Renal pelvis (tissue), 12 donors: ENCODE measurements around the gene YBX2. TPM values are rescaled to one million over a fixed set of nuclear protein-coding genes. Genes with fewer than 3 reads are reported as not detected.
"Not testable (repeated sequence)": the region's sequence is repeated elsewhere in the genome, so short reads cannot be mapped to it uniquely, and the experiment has no call there.

Experiments
- DNase-seq: peaks from one replicate; pipeline ENCODE4 v3.0.0-alpha.2; 2013
- long read RNA-seq, 16 experiments: transcript quantifications; one replicate each; lab custom pipeline, GENCODE V29; 2026
- polyA plus RNA-seq, 3 donors: library from polyadenylated mRNA; unstranded; fragments of 120-200 nt; gene quantifications; one replicate each; pipeline ENCODE4 v1.2.1, GENCODE V29; 2013; ENCODE audit not compliant: insufficient read length in 3 of 3

YBX2 gene
- 1 to 10 TPM; 4.0 to 4.7 (median 4.2) TPM for polyA plus RNA-seq
- long read RNA-seq, donor 1, partial matches to known transcripts: 0 of 1 reads
- long read RNA-seq, donor 1, other reads (novel, unspliced or antisense): 0 of 1 reads
- long read RNA-seq, donor 2, full-length matches to known transcripts: 1 of 1 reads
- long read RNA-seq, donor 2, partial matches to known transcripts: 0 of 1 reads
- long read RNA-seq, donor 2, other reads (novel, unspliced or antisense): 0 of 1 reads
- long read RNA-seq, donor 3: 0 reads
- long read RNA-seq, donor 4: 0 reads
- long read RNA-seq, donor 5: 0 reads
- long read RNA-seq, donor 6: 0 reads
- long read RNA-seq, donor 7, partial matches to known transcripts: 0 of 1 reads
- long read RNA-seq, donor 7, other reads (novel, unspliced or antisense): 0 of 1 reads
- long read RNA-seq, donor 8: 0 reads
- long read RNA-seq, donor 9: 0 reads
- long read RNA-seq, donor 10, full-length matches to known transcripts: 2 of 277 reads
- long read RNA-seq, donor 10, partial matches to known transcripts: 81 of 277 reads
- long read RNA-seq, donor 10, other reads (novel, unspliced or antisense): 194 of 277 reads
- long read RNA-seq, donor 11: 0 reads
- long read RNA-seq, donor 12, partial matches to known transcripts: 0 of 2 reads
- long read RNA-seq, donor 12, other reads (novel, unspliced or antisense): 0 of 2 reads
- long read RNA-seq, donor 13, partial matches to known transcripts: 156 of 247 reads
- long read RNA-seq, donor 13, other reads (novel, unspliced or antisense): 90 of 247 reads
- long read RNA-seq, donor 14: 0 reads
- long read RNA-seq, donor 15: 0 reads
- long read RNA-seq, donor 16, full-length matches to known transcripts: 2 of 2 reads
- long read RNA-seq, donor 16, partial matches to known transcripts: 0 of 2 reads
- long read RNA-seq, donor 16, other reads (novel, unspliced or antisense): 0 of 2 reads

DNA sequence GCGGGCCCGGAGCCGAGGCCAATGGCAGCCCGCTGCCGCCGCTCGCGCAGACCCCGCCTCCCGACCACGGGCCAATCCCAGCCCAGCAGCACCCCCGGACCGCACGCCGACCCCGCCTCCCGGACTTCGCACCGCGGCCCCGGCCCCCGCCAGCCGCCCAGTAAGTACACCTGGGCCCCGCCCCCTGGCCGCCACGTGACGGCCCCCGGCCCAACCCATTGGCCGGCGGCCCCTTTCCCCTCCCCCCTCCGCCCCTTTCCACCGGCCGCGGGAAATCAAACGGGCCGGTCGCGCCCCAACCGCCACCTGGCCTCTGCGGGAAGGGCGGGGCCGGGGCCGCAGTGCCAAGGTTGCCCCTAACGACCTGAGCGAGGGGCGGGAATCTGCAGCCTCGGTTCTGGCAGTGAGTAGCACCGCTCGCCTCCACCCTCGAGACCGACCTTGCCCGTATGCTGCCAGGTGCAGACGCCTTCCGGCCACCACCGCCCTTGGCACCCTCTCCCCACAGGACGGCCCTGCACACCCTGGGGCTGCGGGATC lies at the start of gene YBX2:
YBX2 (minus strand) TSS at position 26 of the 540 bp plus-strand sequence. CDS start 139 bp downstream, outside the sequence.
- no peak for DNase-seq

DNA sequence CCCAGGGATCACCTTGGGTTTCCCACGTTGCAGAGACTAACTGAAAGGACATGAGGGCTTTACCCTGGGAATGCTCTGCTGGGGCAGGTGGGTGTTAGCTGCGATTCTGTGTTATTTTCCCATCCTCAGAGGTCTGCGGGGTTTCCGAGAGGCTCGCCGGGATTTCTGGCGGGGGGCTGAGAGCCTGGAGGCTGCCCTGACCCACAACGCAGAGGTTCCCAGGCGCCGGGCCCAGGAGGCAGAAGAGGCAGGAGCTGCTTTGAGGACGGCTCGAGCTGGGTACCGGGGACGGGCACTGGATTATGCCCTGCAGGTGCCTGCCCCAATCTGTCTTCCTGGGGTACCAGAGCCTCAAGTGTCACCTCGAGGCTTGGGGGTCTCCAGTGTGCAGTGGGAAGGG lies 48.8 kb upstream of the YBX2 start:
- no peak for DNase-seq

DNA sequence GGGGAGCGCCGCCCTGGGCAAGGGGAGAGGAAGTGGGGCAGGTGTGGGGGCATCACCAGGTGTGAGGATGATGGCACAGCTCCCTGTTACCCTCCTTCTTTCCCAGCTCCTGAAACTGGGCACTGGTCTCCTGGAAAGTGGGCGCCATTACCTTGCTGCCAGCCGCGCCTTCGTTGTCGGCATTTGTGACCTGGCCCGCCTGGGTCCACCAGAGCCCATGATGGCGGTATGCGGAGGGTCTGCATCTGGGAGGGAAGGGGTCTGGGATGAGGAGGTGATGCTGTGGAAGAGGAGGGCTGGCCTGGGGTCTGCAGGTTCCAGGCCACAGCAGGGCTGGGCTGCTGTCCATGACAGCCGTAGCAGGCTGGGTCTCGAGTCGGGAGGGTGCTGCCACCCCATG lies 47.4 kb upstream of the YBX2 start:
- no peak for DNase-seq

DNA sequence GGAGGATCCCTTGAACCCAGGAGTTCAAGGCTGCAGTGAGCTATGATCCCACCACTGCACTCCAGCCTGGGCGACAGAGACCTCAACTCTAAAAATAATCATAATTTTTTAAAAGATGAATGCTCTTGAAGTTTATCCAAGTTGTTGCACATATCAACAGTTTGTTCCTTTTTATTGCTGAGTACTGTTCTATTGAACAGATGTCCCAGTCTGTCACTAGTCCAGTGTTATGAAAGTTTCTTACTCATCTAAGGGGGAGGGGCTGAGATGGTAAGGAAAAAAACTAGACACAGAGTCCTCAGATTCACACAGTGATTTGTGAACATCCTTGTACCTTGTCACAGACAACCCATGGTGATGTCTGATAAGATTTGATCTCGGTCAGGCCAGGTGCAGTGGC lies 45.7 kb upstream of the YBX2 start:
- no peak for DNase-seq

DNA sequence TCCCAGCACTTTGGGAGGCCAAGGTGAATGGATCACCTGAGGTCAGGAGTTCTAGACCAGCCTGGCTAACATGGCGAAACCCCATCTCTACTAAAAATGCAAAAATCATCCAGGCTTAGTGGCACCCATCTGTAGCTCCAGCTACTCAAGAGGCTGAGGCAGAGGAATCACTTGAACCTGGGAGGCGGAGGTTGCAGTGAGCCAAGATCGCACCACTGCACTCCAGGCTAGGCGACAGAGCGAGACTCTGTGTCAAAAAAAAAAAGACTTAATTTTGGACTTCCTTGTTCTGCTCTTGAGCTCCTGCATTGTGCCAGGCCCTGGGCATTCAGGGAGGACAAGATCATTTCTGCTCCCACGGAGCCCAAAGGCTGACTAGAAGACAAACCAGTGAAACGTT lies 43.2 kb upstream of the YBX2 start:
- DNase-seq: not testable (repeated sequence)

DNA sequence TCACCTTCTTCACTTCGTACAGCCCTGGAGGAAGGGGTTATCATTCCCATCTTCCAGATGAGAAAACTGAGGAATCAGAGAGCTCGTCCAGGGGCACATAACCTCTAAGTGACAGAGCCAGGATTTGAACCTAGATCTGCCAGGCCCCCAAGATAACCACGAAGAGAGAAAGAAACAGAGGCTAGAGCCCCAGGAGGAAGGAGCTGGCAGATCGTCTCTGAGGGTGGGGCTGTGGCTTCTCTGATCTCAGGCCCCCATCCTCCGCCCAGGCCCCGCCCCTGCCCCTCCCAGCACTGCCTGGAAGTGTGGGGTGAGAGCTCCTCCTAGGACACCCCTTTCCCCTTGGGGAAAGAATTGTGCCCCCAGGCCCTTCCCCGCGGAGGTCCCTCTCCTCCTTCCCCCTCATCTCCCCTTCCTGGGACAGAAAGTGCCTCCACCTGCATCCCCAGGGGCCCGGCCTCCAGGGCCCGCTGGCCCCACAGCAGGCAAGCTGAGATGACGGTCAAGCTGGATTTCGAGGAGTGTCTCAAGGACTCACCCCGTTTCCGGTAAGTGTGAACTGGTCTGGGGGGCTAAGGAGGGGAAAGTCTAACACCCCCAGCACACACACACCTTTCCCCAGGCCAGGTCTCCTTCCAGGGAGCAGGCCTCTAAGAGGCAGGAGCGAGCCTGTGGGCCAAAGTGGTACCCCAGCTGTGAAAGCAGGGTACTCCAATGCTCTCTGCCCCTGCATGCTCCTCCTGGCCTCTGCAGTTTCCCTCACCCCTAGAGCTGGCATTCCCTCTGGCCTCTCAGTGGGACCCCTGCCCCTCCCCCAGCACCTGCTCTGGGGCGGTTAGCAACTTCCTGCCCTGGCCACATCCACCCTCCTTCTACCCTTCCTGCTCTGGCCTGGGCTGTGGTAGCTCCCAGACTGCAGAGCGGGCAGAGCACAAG lies 42.1 kb upstream of the YBX2 start, which contains the start of gene ACAP1:
ACAP1 (plus strand) TSS at position 290 of the 936 bp plus-strand sequence; CDS start at position 496, 206 bp downstream.
- DNase-seq: no peak

DNA sequence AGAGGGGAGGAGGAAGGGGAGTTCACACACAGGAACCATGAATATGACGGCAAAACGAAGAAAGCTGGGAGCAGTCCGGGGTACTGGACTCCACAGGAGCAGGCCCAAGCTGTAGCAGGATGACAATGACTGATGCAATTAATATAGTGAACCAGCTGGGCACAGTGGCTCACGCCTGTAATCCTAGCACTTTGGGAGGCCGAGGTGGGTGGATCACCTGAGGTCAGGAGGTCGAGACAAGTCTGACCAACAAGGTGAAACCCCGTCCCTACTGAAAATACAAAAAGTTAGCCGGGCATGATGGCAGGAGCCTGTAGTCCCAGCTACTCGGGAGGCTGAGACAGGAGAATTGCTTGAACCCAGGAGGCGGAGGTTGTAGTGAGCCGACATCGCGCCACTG lies 41.3 kb upstream of the YBX2 start:
- not testable (repeated sequence) for DNase-seq

DNA sequence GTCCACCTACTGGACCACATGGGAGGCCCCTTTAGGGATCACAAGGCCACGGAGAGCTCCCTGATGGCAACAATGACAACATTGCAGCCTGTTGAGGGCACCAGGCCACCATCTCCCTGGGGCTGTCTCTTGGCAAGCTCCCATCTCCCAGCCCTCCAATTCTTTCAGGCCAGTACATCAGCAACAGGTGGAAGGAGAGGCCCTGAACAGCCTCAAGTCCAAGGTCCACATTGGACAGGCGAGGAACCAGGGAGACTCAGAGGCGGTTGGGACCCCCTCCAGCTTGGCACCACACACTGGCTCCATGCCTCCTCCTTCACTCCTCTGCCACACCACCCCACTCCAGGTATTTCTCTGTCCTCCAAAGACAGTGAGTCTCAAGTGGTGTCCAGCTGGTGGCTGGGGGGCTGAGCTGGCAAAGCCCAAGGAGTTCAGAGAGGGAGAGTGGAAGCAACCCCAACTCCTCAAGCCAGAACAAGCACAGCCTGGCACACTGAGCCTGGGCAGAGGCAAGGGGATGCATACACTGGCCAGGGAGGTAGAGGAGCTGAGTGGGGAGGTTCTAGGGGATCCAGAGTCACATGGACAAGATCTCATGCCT lies 40.6 kb upstream of the YBX2 start:
- no peak for DNase-seq

DNA sequence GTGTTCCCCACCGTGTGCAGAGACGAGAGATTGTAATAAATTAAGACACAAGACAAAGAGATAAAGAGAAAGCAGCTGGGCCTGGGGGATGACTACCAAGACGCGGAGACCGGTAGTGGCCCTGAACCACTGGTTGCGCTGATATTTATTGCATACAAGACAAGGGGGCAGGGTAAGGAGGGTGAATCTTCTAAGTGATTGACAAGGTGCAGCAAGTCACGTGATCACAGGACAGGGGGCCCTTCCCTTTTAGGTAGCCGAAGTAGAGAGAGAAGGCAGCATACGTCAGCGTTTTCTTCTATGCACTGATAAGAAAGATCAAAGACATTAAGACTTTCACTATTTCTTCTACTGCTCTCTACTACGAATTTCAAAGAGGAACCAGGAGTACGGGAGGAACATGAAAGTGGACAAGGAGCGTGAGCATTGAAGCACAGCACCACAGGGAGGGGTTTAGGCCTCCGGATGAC lies 38.2 kb upstream of the YBX2 start:
- not testable (repeated sequence) for DNase-seq

DNA sequence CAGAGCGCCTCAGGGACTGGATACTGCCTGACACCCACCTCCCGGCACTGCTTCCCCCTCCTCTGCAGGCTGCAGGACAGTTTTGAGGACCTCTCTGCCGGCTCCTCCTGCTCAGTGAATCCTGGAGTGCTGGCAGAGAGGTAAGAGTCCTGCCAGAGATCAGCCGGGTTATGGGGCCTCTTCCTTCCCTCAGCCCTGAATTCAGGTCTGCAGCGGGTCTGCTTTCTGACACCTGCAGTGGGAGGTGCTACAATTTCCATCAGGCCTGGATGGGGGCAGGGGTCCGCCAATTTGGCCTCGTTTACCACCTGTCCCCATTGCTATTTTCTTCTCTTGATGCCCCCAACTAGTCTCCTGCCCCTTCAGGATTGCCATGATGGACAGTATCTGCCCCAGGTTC lies 37.7 kb upstream of the YBX2 start:
- DNase-seq: no peak

DNA sequence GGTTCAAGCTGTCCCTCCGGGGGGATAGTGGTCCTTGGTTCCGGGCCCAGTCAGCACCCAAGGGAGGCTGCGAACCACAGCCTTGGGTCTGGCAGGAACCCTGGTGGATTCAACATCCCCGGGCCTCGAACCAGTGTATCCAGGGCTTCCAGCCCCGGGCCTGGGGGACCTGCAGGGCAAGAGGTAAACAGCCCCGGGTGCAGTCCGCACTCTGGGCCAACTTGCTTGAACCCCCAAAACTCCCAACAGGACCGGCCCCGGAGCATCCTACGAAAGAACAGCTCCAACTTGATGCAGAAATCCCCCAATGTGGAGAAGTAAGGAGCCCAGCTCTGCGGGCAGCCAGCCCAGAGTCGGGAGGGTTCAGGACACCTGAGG lies 36.2 kb upstream of the YBX2 start:
- DNase-seq: no peak

DNA sequence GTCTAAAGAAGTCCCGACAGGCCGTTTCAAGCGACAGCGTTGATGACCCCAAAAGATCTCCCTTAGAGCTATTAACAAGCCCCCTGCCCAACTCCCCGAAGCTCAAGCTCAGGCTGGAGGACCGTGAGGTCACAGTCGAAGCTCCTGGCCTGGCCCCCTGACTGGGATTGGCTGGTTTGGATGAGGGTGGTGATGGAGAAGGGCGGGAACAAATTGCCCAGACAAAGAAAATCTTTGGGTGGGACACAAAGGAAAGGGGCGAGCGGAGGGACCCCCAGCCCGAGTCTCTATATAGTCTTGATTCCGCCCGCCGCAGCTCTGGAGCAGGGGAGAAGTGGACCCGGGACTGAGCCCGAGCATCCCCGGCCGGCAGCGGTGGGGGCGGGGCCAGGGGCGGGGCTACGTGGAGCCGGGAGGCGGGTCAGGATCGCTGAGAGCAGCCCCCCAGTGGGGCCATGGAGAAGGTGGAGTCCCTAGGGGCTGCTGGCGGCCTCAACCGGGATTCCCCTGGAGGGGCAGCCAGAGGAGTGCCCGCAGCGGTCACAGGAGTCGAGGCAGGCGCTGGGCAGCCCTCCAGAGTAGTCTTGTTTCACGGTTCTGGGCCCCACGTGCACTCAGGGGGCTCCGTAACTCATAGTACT lies 35.7 kb upstream of the YBX2 start:
- peak; percentile 86 for DNase-seq

DNA sequence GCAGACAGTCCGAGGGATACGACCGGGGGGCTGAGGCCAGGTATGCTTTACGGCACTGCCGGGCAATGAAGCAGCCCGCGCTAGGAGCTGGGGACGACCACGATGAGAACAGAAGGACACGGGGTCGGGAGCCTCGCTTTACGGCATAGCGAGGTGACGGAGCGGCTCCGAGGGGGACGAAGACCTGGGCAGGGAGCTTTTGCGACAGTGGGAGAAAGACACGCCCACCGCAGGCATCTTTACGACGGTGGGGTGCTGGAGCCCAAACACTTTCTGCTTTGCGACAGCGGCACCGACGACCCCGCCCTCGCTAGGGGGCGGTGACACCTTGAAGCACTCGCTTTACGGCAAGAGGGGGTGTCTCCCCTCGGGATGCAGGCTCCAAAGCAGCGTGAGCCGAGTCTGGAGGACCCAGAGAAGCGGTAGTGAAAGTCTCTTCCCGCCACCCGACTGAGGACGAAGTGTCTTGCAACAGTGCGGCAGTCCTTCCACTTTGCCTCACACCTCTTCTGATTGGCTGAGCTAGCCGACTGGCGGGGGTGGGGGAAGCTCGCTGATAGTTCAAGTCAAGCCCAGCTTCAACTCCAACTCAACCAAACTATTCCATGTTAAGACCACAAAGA lies 35.0 kb upstream of the YBX2 start:
- DNase-seq: peak; percentile 99

DNA sequence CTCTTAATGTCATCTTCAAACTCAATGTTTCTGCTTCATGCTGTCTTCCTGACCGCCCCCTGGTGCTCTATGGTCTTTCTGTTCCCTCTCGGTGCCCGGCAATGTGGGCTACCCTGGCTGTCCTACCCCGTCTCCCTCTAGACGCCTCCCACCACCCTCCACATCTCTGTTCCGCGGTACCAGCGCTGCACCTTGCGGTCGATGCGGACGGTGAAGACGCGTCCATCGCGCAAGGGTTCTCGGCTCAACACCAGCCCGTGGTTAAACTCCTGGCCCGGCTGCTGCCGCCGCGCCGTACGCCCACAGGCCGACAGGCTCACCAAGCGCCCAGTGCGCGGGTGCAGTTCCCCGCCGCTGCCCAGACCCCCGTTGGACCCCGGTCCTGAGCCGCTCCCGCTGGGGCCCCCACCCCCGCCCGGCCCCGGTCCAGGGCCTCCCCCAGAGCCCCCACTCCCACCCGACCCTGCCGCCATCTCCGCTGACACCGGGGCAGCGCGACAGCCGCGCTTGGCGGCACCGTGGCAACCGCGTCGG lies 34.5 kb upstream of the YBX2 start, which contains the start of gene NEURL4:
NEURL4 (minus strand) TSS at position 496 of the 534 bp plus-strand sequence; CDS start at position 473, 23 bp downstream.
- no peak for DNase-seq

DNA sequence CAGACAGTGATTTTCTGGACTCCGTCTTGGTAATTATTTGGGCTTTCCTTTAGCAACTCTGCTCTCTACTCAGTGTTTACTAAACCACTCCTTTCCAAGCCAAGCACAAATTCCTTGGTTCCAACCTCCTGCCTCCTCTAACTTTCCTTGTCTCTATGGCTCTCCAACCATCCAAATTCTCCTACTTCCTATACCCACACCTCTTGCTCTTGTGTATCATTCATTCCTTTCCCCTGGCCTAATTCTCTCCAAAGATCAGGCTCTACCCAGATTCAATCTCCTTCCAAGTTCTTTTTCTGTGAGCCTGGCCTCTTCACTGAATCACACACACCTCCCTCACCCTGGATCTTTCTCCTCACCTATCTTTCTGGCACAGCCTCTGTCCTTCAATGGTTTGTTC lies 33.6 kb upstream of the YBX2 start:
- no peak for DNase-seq

DNA sequence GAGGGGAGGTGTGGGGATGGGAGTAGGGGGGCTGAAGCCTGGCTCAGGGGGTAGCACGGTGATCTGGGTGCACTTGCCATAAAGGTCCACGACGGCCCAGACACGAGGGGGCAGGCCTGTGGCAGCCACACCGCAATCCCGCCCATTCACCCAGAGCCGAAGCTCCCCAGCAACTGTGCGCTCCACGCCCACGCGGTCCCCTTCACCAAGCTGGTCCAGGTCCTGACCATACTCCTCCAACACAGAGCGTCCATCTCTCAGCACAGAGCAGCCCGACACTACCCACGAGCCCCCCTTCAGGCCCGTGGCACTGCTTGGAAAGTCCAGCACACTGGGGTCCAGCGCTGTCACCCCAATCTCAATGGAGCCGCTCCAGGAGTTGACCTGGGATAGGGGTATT lies 33.1 kb upstream of the YBX2 start:
- DNase-seq: no peak

DNA sequence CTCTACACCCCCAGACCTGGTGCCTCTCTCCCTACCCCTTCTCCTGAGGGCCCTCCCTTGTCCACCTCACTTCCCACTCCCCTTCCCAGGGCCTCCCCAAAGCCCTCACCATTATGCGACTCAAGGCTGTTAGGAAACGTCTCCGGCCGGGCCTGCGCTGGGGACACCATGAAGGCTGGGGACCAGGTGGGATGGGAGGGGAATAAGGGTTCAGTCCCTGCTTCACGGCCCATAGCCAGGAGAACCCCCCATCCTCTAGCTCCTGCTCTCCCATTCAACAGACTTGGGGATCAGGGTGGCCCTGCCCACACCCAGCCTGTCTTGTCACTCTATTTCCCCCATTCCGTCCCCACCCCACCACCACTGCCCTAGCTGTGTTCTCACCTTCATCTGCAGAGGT lies 32.6 kb upstream of the YBX2 start:
- no peak for DNase-seq

DNA sequence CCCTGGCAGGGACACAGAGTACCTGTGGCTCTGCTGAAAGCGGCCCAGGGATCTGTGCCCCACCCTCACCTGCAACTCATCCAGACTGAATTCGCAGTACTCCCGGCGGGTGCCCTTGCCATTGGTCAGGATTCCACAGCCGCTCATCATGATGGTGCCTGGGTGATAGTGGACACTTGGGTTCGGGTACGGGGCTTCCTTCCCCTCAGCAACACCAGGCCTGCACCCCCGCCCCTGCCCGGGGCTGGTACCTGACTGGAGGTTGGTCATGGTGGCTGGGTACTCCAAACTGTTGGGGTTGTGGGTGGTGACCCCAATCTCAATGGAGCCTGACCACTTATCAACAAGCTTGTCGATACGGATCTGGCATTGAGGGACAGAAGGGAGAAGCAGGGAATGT lies 31.7 kb upstream of the YBX2 start:
- no peak for DNase-seq

DNA sequence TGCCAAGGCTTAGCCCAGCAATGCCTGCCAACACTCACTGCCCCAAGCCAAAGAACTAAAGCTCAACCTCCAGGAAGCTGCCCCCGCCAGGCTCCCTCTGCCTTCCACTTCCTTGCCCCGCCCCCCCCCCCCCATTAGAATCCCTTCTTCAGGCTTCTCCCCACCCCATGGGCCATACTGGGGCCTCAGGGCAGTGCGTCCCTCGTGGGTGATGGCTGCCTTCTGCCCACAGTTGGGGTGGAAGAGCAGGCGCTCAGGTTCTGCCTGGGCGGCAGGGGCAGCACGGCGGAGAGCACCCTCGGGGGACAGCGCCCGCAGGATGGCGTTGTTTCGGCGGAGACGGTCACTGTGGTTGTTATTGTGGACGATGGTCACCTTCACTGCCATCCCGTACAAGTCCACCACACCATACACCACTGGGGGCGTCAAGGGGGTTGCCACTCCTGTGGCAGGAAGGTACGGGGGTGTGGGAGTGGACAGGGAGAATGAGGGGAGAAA lies 30.6 kb upstream of the YBX2 start:
- no peak for DNase-seq
